ENCODE data around the gene SLC35B1.
A peak's percentile ranks its signal among the peaks of the same experiment; 100 is the strongest.

SLC35B1 gene

GRCh38 chr17:49707608-49708514, at the start of gene SLC35B1:
TSS of gene SLC35B1 (minus strand) at chr17:49707964. CDS start at chr17:49707833, 131 bp downstream.
- DNase-seq = peak; percentile 97 to 99 (median 97)

- DNase-seq = no peak
Measured at GRCh38 chr17:49757151-49757777, 49.5 kb upstream of the SLC35B1 start.

GRCh38 chr17:49756323-49757150, 48.8 kb upstream of the SLC35B1 start:
- no peak for DNase-seq

GRCh38 chr17:49755663-49756283, 48.0 kb upstream of the SLC35B1 start:
- peak in 1 of 3 experiments; percentile 69 for DNase-seq

GRCh38 chr17:49753959-49754391, 46.2 kb upstream of the SLC35B1 start:
- DNase-seq = no peak

GRCh38 chr17:49752508-49752907, 44.7 kb upstream of the SLC35B1 start:
- DNase-seq = no peak

- no peak for DNase-seq
Measured at GRCh38 chr17:49749730-49750129, 42.0 kb upstream of the SLC35B1 start.

GRCh38 chr17:49748791-49749190, 41.0 kb upstream of the SLC35B1 start:
- peak in 1 of 3 experiments; percentile 42 for DNase-seq

- no peak for DNase-seq
Measured at GRCh38 chr17:49748223-49748622, 40.5 kb upstream of the SLC35B1 start.

GRCh38 chr17:49747632-49748031, 39.9 kb upstream of the SLC35B1 start:
- DNase-seq = no peak

- peak in 1 of 3 experiments; percentile 12 for DNase-seq
Measured at GRCh38 chr17:49746791-49747490, 39.2 kb upstream of the SLC35B1 start.

- no peak for DNase-seq
Measured at GRCh38 chr17:49745175-49746139, 37.7 kb upstream of the SLC35B1 start.

- no peak for DNase-seq
Measured at GRCh38 chr17:49742166-49742638, 34.4 kb upstream of the SLC35B1 start.

- no peak for DNase-seq
Measured at GRCh38 chr17:49741692-49742076, 33.9 kb upstream of the SLC35B1 start.

GRCh38 chr17:49741009-49741691, 33.4 kb upstream of the SLC35B1 start:
- DNase-seq = no peak

GRCh38 chr17:49739641-49740271, 32.0 kb upstream of the SLC35B1 start:
- peak; percentile 60 to 87 (median 82) for DNase-seq

GRCh38 chr17:49738456-49739163, 30.8 kb upstream of the SLC35B1 start:
- DNase-seq = no peak

All from NCI-H1417 (cell line).